Prostate gland (tissue), 2 donors: ENCODE measurements around the gene HOXD11.

Experiments
- POLR2A ChIP-seq: fragments of 450-650 bp; IDR thresholded peaks from one replicate; pipeline ENCODE4 v1.6.1; 2016; ENCODE audit warnings: antibody characterized with exemption, mild to moderate bottlenecking
- POLR2AphosphoS5 ChIP-seq: sonication (generic); formaldehyde crosslinking; IDR thresholded peaks from one replicate; pipeline ENCODE4 v1.6.1; 2017; ENCODE audit warnings: antibody characterized with exemption
- TF ChIP-seq, protein P1 (sequence below), 4 experiments: fragments of 200-600 bp in 2 of 4; fragments of 450-650 bp in 2 of 4; sonication (generic) in 2 of 4; IDR thresholded peaks; 1 replicate in 3 of 4; 2 replicates in 1 of 4; pipeline ENCODE4 v1.5.1; 2016 to 2019; ENCODE audit warnings: antibody characterized with exemption in 4 of 4, mild to moderate bottlenecking in 2 of 4, moderate library complexity in 2 of 4

DNA sequence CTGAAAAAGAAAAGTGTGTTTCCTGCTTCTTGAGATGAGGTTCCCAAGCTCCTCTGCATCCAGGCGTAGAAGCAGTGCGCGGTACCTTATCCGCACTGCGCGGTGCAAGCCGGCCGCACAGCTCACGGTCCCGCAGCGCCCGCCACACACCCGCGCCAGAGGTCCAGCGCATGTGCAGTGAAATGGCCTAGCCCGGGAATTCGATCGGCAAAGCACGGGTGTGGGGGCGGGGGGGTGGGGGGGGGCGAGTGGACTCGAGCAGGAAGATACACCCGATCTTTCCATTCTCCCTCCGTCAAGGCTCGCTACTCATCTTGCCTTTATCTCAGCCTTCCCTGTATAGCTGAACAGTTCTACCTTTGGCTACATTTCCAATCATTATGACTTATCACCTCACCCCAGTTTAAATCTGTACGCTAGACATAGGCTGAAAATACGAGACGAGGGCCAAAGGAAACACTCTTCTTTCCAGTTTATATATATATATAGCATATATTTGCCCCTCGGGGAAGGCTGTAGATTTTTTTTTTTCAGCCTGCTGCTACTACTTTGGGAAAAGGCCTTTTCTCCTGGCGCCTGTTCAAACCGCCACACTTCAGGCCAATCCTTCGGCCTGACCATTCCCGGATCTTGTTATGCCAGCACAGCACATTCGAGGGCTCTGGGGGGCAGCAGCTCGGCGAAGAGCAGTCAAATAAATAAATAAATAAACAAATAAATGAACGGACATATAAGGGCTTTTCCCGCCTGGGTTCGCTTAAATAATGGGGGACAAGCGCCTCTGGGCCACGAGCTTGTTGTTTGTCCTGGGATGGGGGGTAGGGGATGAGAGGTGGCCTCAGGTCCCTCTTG lies 32.8 kb downstream of the HOXD11 start:
- TF ChIP-seq, protein P1, sequence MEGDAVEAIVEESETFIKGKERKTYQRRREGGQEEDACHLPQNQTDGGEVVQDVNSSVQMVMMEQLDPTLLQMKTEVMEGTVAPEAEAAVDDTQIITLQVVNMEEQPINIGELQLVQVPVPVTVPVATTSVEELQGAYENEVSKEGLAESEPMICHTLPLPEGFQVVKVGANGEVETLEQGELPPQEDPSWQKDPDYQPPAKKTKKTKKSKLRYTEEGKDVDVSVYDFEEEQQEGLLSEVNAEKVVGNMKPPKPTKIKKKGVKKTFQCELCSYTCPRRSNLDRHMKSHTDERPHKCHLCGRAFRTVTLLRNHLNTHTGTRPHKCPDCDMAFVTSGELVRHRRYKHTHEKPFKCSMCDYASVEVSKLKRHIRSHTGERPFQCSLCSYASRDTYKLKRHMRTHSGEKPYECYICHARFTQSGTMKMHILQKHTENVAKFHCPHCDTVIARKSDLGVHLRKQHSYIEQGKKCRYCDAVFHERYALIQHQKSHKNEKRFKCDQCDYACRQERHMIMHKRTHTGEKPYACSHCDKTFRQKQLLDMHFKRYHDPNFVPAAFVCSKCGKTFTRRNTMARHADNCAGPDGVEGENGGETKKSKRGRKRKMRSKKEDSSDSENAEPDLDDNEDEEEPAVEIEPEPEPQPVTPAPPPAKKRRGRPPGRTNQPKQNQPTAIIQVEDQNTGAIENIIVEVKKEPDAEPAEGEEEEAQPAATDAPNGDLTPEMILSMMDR (IDR thresholded peaks at IDR 0.05): no peak
- TF ChIP-seq POLR2A: no peak
- no peak for TF ChIP-seq POLR2AphosphoS5
